IPS-NIHi11 (cell line): ENCODE measurements around the gene GLIS2.

Source experiments
- DNase-seq: peaks from one replicate; pipeline ENCODE4 v3.0.0; 2012; ENCODE audit warnings: mixed read lengths, low spot score

The GLIS2 gene

DNA sequence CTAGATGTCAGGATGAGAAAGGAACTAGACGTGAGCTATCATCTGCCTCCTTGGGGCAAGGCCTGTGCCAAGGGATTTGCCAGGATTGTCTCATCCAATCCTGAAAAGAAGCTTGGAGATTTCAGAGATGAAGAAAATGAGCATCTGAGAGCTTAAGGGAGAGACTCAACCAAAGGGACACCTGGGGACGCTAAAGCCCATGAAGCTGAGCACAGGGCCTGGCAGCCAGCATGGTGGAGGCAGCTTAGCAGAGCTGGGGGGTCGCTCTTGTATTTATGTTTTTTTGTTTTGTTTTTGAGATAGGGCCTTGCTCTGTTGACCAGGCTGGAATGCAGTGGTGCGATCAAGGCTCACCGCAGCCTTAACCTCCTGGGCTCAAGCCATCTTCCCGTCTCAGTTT lies 18.4 kb upstream of the GLIS2 start:
- DNase-seq = no peak

GRCh38 chr16:4298761-4299522 lies 16.9 kb upstream of the GLIS2 start:
- peak; percentile 77 for DNase-seq

DNA sequence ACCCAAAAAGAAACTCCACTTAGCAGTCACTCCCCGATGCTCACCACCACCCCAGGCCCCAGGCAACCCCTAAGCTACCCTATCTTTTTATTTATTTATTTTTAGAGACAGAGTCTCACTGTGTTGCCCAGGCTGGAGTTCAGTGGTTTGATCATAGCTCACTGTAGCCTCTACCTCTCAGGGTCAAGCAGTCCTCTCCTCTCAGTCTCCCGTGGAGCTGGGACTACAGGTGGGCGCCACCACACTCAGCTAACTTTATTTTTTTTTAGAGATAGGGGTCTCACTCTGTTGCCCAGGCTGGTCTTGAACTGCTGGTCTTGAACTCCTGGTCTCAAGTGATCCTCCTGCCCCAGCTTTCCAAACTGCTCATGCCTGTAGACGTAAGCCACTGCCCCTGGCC lies 14.7 kb upstream of the GLIS2 start:
- DNase-seq = no peak

DNA sequence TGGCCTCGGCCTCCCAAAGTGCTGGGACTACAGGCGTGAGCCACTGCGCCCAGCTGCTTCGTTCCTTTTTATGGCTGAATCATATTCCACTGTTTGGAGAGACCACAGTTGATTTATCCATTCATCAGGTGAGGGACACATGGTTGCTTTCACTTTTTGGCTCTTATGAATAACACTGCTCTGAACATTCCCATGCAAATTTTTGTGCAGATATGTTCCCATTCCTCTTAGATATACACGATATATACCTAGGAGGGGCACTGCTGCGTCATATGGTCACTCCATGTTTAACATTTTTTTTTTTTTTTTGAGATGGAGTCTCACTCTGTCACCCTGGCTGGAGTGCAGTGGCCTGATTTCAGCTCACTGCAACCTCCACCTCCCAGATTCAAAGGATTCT lies 13.9 kb upstream of the GLIS2 start:
- no peak for DNase-seq

GRCh38 chr16:4303973-4304372 lies 11.9 kb upstream of the GLIS2 start:
- peak; percentile 5 for DNase-seq

- no peak for DNase-seq
Measured at GRCh38 chr16:4306470-4307214, 9.2 kb upstream of the GLIS2 start.

DNA sequence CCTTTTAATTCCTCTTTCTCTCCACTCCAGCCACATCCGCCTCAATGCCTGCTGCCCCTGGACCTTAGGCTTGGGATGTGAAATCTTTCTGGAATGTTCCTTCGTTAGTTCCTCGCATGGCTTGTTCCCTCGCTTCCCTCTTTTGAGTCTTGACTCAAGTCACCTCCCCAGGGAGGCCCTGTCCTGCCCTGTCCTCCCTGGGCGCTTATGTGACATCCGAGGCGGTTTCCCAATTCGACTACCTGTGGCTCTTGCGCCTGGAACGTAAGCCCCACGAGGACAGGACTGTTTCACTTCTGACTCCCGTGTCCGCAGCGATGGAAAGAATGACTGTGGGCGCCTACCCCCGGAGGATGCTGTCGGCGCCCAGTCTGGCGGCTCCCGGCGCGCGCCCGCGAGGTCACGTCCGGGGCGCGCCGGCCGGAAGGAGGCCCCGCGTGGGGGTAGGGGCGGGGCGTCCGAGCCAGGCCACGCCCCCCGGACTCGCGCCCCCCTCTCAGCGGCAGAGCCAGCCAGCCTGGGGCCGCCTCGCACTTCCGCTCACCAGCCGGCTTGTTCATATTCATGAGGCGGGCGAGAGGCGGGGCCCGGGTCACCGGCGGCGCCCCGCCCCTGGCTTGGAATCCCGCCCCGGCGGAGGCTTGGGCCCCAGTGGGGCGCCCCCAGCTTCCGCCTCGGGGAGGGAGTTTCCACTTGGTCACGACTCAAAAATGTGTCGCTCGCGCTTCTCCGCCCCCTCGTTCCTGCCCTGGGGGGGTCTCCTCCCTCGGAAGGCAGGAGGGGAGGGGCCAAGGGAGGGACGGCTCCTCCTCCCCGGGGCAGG lies 8.4 kb upstream of the GLIS2 start:
- DNase-seq = peak; percentile 97

- DNase-seq = no peak
Measured at GRCh38 chr16:4309102-4309832, 6.6 kb upstream of the GLIS2 start.

GRCh38 chr16:4309833-4310266 lies 6.0 kb upstream of the GLIS2 start:
- DNase-seq = peak; percentile 55

DNA sequence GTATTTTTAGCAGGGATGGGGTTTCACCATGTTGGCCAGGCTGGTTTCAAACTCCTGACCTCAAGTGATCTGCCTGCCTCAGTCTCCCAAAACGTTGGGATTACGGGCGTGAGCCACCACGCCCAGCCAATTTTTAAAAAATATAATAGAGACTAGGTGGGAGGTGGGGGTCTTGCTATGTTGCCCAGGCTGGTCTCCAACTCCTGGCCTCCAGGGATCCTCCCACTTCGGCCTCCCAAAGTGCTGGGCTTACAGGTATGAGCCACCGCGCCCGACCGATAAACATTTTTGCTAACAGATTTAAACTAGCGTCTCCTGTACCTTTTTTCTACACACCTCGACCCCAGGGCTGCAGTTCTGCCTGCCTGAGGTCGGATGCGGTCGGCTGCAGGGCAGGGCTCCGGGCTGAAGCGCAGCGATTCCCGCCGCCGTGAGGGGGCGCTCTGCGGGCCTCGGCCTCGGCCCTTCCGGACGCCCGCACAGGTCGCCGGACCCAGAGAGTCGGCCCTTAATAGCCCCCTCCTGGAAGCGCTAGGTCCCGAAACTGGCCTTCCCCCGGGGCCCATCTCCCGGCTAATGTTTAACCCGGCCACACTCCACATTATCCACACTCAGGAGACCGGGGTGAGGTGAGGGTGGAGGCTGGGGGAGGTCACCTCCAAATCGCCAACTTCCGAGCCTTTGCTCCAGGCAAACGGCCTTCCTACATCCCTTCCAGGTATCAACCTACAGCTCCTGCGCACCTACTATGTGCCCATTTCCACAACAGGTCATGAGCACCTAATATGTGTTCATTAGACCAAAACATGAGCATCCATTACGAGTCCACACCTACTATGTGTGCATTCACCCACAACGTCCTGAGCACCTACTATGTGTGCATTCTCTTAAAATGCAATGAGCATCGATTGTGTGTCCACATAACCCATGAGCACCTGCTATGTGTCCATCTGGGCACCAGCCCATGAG lies 2.0 kb upstream of the GLIS2 start:
- DNase-seq = peak; percentile 76

GRCh38 chr16:4314532-4315185 lies 1.2 kb upstream of the GLIS2 start:
- DNase-seq = peak; percentile 23

- peak; percentile 56 for DNase-seq
Measured at GRCh38 chr16:4316108-4316863, 419 bp downstream of the GLIS2 start.

GRCh38 chr16:4316864-4317531 lies 1.1 kb downstream of the GLIS2 start:
- peak; percentile 48 for DNase-seq

DNA sequence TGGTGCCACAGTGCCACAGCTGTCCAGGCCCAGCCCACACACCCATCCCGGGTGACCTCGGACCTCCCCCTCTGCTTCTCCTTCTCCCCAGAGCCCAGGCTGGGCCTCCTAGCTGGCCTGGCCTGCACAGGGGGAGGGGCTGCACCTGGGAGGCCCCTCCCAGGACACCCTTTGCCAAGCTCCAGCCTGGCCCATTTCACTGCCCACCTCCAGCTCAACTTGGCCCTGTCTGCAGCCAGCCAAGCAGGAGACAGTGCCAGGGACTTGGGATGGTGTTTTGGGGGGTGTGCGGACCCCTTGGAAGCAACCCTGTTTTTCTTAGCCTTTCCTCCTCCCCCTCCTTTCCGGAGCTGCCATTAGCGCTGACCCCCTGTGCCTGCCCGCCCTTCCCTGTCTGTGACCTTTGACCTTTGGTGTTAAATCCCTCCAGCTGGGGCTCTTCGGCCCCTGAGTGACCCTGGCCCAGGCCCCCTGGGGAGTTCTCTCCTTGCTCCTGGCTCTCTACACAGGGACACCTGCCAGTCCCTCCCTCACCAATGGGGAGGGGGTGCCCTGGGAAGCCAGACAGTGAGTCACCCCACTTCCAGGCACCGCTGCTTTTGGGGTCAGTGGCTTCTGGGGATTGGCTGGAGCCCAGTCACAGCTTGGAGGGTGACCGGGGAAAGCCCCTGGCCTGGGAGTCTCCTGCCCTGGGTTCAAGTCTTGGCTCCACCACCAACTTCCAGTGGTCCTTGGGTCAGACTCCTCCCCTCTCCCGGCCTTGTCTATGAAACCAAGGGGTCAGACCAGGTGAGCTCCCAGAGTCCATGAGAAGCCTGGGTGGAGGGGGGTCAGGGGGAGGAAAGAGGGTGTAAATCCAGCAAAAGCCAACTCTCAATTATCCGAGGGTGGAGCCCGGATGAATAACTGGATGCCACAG lies 1.9 kb downstream of the GLIS2 start:
- DNase-seq = peak; percentile 23

DNA sequence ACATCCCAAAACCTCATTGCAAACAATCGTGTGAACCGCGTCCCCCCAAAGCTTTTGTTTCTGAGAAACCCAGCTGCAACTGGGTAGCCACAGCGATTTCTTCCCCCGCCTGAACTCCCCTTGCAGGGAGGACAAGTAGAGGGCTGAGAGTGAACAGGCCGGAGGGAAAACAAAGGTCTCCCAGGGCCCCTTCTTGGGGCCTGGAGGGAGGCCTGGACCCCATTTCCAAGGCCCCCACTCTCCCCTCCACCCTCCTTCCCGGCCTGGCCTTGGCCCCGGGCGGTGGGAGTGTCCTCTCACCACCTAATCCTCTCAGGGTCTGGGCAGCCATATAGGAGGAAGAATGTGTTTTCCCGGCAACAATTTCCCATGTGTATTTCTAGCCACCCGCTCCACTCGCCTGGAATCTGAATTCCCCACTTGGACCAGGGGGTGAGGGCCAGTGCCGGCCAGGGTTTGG lies 2.6 kb downstream of the GLIS2 start:
- DNase-seq = peak; percentile 21

- no peak for DNase-seq
Measured at GRCh38 chr16:4318967-4319366, 3.1 kb downstream of the GLIS2 start.
